HG03558 (cell line): ENCODE results near the gene WDR5.

Experiments
- ATAC-seq: cut with Tn5 transposase; IDR thresholded peaks from one replicate; pipeline ENCODE4 v1.9.1; 2021; ENCODE audit warnings: moderate number of reproducible peaks; ENCODE audit not compliant: unreplicated experiment; ENCODE audit errors: extremely low read depth

WDR5 gene

DNA sequence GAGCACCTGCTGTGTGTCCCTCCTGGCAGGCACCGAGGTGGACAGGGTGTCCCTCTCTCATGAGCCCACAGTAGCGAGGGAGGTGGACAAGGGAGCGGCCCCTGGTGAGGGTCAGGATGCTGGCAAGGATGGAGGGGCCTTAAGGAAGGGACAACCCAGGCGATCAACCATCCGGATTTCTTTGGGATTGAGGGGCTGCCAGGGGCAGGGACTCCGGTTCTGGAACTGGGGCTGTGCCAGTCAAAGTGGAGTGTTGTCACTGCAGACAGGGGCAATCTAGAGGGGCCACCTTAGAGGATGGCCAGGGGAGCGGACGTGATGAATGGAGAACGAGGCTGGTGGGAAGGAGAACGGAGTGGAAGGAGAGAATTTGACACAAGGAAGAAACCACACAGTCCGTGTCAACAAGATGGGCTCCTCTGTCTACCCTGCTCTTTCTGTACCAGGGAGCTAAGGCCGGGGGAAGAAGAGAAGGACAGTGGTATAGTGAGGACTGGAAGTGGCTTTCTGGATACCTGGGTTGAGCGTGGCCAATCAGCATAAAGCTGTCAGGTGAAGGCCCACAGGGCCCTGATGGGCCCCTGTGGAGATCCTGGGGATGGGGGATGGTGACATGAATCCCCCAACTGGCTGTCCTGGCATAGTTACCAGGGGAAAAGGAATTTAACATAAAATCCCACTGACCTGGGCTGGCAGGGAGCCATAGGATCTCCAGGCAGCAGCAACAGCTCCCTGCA lies 4.2 kb upstream of the WDR5 start:
- ATAC-seq, result no peak

DNA sequence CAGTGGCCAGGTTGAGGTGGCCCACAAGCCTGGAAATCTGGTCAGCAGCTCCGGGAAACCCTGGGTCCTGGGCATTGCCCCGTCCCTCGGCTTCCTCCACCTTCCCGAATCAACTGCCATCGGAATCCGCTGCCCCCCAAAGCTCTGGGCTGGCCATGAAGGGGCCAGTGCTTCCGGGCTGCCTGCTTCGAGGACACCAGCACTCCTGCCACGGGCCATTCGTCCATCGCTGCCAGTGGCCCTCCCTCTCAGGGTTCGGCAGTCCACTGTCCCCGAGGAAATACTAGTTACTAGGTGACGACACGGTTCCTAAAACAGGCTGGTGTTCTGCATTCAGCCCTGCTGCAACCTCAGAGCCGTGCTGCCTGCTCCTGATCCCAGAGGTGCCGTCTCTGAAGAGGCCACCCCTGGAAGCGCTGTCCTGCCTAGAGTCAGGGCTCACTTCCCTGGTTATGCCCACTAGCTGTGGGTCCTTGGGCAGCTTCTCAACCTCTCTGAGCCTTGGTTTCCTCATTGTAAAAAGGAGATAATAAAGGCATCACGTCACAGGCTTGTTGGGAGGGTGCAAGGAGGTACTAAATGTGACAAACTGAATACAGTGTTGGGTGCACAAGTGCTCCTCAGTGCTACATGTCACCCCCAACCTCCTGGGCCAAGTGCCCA lies 3.5 kb upstream of the WDR5 start:
- ATAC-seq, result no peak

DNA sequence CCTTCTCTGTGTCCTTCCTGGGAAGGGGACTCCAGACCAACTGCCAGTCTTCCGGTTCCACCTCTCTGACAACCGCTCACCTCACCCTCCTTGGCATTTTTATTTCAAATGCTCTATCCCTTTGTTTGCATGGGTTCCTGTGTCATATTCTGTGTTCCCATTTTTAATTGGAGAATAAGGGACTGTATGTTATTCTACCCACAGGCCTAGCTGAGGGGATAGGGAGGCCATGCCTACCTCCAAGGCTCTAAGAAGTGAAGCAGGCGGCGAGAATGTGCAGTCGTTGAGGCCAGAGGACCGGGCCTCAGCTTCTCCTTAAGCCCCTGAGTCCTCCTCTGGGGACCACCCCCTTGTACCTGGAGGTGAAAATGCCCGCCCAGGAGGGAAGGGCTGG lies 936 bp upstream of the WDR5 start:
- ATAC-seq, result no peak

DNA sequence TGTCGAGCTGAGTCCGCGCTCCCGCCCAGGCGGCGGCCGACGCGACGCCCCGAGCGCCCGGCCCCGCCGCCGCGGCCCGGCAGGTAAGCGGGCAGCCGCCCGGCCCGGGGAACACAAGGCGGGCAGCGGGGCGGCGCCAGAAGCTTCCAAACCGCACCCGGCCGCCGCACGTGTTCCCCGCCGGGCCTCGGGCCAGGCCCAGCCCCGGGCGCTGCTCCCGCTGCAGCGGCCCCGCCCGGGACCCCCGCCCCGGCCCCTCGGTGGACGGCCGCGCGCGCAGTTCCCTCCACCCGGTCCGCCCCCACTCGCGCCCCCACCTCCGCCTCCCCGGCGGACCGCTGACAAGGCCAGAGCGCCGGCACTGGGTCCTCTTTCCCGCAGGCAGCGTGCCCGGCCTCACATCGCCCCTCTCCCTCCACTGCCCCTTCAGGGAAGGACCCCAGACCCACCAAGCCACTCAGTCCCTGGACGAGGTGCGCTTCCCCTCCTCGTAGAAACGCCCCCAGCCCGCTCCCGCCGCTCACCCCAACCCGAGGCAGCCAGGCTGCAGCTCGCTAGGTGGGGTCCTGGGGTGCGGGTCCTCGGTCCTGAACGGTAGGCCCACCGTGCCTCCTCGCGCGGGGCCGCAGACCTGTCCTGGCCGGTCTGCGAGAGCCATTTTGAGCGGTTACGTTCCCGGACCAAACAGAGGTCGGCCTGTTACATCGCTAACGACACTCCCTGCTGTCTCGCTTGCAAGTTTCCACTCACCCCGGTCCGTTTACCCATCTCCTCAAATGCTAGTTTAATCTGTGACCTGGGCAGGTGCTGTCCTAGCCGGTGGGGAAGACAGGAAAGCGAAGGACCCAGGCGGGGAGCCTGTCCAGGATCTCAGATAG lies 475 bp downstream of the WDR5 start:
- ATAC-seq, result no peak

DNA sequence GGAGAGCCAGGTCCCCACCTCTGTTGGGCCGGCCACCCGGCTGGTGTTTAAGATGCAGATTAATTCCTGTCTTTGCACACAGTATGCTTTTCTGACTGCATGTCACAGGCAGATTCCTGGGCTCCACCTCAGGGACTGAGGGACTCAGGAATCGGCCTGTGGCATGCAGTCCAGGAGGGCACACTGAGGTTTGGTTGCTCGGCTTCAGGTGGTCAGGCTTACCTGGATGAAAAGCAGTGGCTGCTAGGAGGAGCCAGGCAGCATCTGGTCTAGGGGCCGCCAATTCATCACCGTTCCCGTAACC lies 1.1 kb downstream of the WDR5 start:
- ATAC-seq, result no peak

DNA sequence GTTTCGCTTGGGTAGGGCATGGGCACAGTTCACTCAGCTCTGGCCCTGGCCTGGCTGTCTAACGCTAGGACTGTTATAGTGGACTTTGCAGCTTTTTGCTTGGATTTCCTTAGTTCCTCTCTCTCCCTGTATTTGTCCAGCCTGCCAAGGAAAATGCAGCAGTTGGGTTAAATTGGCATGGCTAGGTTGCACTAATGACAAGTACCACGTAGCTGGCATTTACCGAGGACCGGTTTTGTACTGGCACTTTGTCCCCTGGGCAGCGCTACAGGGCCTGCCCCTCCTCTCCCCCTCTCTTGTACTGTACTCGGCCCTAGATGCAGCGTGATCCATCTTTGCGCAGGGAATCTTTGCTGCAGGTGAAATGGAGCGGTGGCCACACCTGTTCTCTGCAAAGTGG lies 2.4 kb downstream of the WDR5 start:
- ATAC-seq, result no peak

DNA sequence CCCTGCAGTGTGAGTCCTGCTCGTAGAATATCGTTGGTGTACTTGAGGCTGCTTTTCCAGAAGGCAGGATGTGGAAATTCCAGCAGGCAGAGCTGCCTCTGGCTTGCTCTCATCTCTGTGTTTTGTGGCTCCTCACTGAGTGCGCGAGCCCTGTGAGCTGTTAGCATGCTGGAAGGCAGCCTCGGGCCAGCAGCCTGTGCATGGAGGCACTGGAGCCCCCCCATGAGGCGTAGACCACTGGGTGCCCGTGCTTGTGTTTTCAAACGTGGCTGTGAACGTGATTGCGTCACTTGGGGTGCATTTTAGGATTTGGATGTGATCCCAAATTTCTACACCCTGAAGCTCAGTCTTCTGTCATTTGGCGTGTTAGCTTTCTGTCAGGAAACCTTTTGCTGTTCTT lies 3.2 kb downstream of the WDR5 start:
- no peak for ATAC-seq

DNA sequence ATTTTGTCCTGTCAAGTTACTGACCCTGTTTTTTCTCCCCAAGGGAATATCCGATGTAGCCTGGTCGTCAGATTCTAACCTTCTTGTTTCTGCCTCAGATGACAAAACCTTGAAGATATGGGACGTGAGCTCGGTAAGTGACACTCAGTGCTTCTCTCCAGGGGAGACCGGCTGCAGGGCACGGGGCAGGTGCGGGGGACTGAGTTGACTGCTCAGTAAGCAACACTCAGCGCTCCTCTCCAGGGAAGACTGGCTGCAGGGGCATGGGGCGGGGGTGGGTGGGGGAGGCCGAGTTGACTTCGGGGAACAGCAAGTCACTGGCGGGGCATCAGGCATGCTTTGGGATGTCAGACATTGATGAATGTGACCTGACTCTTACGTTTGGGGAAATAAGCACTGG lies 6.0 kb downstream of the WDR5 start:
- ATAC-seq, result no peak

DNA sequence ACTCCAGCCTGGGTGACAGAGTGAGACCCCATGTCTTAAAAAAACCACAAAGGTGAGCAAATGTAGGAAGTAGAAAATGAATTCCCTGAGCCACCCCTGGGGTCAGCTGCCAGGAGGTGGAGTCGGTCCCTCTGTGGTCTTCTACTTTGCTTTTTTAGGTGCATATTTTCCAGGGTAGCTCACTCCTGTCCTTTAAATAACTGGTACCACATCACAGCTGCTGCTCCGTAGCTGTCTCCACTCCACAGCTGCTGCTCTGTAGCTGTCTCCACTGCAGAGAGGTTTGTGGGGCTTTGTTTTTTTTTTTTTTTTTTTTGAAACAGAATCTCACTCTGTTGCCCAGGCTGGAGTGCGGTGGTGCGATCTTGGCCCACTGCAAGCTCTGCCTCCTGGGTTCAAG lies 8.9 kb downstream of the WDR5 start:
- ATAC-seq, result no peak

DNA sequence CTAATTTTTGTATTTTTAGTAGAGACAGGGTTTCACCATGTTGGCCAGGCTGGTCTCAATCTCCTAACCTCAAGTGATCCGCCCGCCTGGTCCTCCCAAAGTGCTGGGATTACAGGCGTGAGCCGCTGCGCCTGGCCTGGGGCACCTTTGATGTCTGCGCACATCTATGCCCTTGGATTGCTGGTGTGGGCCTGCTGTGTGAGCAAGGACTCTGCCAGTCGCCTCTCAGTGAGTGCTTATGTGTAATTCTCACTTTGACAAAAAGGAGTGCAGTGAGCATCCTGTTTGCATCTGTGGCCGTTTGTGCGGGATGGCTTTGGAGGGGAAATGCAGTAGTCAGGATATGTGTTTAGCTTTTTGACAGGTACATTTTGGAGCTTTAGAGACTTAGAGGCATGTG lies 9.4 kb downstream of the WDR5 start:
- ATAC-seq, result no peak

DNA sequence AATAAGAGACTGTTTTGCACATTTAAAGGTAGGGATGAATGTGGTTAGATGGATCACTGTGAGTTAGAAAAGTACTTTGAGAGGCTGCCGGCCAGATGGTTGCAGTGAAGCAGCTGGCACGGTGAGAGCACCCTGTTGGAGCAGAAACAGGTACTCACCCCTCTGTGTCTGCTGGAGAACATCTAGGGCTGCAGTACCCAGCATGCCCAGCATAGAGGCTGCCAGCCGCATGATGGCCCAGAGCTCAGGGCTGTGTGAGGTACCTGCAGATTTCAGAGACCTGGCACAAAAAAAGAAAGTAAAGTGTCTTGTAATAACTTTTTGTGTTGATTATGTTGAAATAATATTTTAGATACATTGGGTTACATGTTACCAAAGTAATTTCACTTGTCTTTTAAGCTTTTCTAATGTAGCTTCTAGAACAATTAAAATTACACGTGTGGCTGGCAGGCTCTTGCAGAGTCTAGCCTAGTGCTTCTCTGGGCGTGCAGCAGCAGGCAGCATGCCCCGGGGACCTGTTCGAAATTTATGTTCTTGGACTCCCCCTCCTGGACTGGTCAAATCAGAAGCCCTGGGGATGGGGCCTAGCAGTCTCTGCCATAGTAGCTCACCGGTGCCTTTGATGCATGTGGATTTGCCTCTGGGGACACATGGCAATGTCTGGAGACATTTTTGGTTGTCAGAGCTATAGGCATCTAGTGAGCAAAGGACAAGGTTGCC lies 11.1 kb downstream of the WDR5 start:
- no peak for ATAC-seq

DNA sequence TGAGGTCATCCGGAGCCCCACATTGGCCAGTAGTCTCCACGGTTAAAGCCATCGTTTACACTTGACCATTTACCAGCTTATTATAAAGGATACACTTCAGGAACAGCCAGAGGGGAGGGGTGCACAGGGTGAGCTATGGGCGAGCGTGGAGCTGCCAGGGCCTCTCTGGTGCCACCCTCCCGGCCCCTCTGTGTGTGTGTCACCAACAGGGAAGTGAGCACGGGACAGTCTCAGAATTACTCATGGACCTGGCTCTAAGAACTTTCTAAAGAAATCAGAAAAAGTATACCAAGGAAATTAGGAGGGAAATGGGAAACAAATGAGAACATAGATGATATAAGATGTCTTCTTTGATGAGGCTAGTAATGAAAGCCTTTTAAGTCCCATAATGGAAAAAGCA lies 13.5 kb downstream of the WDR5 start:
- ATAC-seq, result no peak

DNA sequence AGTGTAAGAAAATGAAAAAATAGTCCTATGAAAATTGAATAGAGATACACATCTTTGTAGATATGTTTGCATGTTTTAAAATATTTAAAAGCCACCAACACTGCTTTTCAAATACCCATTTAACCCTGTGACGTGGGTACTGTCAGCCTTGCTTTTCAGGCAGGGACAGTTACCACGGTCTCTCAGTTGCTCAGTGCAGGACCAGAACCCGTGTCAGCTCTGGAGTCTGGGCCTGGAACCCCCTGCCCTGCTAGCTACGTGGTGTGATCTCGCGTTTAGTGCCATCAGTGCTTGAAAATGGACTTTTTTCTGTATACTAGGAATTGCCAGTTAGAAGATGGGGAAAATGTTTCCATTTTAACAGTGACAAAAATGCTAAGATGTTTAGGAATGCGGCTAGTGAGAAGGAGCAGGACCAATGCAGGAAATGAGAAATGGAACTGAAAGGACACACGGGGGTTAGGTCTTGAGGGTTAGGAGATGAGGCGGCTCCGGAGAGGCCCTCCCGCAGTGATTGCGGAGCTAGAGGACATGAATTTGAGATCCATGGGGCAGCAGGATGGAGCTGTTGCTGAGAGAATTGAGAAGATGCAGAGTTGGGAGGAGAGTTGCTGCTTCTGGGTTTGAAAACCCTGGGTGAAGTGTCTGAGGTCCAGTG lies 14.8 kb downstream of the WDR5 start:
- ATAC-seq, result no peak

DNA sequence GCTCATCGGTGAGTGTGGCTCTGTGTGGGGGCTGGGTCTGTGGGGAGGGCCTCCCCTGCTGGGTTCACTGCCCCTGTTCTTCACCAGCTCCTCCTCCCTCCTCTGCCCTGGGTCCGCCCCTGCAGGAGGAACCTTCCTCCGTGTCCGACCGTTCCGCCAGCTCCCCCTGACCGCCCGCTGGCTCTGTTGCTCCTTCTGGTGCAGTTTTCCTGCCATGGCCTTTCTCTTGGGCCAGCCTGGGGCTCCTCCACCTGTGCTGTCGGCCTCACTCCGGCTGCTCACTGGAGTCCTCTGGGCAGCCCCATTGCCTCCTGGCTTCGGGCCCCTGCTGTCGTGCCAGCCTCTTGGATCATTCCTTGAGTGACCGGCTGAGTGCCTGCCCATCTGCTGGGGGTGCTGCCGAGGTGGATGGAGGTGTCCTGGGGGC lies 16.2 kb downstream of the WDR5 start:
- no peak for ATAC-seq

DNA sequence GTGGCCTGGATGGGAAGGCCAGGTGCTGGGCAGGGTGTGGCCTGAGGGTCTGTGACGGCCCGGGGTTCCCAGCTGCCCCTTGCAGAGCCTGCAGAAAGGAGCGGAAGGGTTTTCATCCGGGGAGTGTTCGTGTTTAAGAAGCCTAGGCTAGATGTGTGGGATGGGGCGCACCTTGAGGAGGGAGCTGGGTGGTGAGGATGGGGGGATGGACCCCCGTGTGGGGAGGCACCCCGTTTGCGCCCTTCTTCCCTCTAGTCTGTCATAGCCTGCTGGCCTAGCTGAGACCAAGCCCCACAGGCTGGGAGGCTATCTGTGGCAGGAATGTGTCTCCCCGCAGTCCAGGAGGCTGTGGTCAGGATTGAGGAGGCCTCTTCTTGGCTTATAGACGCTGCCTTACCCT lies 16.6 kb downstream of the WDR5 start:
- ATAC-seq, result no peak

DNA sequence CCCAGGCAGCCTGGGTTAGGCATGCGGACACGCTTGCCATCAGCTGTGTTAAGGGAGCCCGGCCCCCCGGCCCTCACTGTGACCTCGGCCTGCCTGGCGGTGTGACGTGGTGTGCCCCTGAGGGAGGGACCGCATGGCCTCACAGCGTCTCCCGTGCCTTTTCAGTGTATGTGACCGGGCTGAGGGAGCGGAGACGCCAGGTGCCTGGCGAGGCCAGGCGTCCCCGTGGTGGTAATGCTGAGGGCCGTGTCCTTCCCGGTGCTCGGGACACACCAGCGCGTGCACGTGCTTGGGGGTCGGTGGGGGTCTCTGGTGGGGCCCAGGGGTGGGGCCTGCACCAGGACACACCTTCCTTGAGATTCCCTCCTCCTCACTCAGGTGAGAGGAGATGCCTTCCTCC lies 17.6 kb downstream of the WDR5 start:
- no peak for ATAC-seq

DNA sequence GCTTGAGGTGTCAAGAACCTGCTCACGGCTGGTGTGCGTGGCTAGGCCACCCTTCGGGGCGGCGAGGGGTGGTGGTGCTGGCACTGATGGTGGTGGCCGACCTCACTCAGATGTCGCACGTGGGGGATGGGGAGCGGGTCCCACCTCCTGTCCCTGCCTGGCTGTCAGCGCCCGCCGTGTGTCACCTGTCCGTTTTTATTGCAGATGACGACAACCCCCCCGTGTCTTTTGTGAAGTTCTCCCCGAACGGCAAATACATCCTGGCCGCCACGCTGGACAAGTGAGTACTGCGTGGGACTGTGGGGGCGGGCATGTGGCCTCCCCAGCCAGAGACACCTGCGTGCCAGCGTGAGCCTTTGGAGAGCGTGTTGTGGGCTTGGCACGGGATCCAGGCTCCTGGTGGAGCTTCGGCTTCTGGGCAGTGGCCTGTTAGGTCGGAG lies 18.4 kb downstream of the WDR5 start:
- ATAC-seq, result no peak

DNA sequence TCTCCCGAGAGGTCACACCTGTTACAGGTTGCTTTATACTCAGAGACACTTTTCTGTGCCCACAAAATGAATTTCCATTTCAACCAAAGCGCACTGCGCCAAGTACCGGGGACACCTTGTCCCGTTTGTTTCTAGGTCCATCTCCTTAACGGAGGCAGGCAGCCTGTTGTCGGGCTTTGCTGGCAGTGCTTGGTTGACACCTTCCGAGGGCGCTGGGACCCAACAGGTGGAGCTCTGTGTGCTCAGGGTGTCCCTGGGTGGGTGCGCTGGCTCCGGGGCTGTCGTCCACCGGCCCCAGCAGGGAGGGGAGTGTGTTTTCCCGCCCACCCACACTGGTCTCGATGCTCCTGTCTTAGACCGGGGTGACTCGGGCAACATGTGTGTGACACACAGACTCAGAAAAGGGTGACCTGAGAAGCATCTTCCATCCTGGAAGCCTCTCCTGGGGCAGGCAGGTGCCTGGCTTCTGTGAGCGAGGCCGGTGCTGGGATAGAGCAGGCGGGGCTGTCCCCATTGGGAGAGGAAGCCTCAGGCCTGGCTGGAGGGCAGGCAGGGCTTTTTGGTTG lies 20.0 kb downstream of the WDR5 start:
- ATAC-seq, result no peak

DNA sequence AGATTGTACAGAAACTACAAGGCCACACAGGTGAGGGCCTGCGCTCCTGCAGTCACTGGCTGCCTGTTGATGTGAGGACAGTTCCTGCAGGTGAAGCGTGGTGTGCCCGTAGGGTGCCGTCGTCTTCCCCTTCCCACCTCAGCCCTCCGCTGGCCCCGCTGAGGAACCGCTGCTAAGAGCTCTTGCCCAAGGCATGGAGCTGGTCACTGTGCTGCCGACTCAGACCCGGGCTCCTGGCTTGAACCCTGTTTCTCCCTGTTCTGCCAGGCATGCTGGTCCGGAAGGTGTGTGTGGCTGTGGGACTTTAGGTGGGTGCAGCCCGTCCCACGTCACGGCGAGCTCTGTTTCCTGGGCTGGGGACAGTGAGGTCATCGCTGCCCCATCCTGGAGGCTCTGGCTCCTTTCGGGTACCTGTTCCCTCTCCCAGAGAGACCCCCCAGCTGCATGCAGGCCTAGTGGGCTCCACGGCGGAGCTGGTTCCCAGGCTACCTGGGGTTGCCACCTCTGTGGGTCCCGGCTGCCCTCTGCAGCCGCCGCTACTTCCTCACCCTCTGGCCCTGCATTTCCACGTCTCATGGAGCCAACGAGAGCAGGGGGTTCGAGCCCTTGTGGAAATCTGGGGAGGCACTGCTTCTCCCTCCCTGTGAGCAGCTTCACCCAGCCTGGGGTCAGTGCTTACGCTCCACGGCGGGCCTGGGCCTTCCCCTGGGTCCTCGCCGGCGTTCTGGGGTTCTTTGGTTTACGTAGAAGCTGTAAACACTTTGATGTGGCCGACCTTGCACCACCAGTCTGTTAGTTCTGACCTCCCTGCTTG lies 20.9 kb downstream of the WDR5 start:
- no peak for ATAC-seq
